GM21381 (cell line): ENCODE data around the gene SMAD9.

Source experiments
- ATAC-seq: cut with Tn5 transposase; IDR thresholded peaks from one replicate; pipeline ENCODE4 v1.9.1; 2021; ENCODE audit warnings: mild to moderate bottlenecking, moderate library complexity; ENCODE audit not compliant: unreplicated experiment

Gene SMAD9

DNA sequence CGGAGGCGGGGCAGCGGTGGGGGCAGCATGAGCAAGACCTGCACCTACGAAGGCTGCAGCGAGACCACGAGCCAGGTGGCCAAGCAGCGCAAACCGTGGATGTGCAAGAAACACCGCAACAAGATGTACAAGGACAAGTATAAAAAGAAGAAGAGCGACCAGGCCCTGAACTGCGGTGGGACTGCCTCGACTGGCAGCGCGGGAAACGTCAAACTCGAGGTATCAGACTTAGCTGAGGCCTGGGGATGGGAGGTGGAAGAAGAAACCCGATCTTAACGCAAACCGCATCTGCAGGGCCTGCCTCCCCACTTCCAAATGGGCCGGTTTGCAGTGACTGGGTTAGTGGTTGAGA is 100.3 kb downstream of the SMAD9 start:
- peak; percentile 18 for ATAC-seq

DNA sequence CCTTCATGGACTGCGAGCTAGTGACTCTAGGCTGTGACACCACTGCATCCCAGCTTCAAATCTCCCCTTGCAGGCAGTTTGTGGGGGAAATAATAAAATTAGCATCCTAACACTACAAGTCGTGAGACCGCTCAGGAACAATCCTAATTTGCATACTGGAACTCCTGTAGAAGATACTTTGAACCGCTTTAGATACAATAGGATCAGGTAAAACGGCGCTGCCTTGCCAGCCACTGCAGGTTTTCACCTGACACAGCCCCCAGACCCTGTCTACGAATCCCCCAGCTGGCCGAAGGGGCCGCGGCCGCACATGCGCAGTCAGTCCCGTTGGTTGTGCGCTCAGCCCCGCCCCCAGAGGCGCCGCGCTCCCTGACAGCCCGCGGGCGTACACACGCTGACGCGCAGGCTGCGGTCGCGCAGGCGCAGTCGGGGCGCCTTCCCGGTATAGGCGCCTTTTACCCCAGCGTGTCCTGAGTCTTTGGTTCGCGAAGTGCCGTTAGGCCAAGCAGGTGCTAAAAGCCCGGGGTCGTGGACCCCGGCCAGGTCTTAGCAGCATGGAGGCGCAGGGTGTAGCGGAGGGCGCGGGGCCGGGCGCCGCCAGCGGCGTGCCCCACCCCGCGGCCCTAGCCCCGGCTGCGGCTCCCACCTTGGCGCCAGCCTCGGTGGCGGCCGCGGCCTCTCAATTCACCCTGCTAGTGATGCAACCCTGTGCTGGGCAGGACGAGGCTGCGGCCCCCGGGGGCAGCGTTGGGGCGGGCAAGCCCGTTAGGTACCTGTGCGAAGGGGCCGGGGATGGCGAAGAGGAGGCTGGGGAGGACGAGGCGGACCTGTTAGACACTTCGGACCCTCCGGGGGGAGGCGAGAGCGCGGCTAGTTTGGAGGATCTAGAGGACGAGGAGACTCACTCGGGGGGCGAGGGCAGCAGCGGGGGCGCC is 101.0 kb downstream of the SMAD9 start, which contains the start of gene RFXAP:
TSS of gene RFXAP (plus strand) at position 419 of the 935 bp plus-strand sequence. CDS start at position 555, 136 bp downstream.
- peak; percentile 82 for ATAC-seq

DNA sequence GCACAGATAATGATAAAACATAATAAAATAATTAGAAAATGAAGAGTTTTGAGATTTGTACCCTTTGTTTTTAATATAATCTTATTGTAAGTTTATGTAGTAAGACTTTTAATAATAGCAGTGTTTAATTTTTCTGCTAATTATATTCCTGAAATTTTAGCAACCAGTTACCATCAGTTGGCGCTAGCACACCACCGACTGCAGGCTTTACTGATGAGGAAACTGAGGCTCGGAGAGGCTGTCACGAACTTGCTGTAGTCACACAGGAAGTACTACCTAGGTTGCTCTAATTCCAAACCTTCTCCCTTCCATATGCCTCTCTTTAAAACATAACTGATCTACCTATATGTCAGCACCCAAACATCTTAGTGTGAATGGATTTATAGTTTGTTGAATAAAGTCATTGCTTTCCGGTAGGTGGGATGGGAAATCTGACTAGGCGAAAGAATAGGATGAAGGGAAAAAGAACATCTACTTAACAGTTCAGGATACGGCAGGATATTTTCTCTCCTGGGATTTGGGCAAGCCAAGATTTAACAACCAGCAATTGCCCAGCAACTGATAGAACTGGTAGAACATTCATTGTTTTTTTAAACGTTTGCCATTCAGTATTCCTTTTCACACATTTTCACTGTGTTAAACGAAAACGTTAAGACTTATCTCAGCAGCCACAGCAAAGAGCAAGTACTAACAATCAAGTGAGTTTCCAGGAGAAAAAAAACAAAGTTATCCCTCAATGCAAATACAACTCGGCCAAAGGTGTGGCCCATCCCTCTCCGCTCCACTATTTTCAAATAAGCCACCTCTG is 101.8 kb downstream of the SMAD9 start:
- ATAC-seq = peak; percentile 1

DNA sequence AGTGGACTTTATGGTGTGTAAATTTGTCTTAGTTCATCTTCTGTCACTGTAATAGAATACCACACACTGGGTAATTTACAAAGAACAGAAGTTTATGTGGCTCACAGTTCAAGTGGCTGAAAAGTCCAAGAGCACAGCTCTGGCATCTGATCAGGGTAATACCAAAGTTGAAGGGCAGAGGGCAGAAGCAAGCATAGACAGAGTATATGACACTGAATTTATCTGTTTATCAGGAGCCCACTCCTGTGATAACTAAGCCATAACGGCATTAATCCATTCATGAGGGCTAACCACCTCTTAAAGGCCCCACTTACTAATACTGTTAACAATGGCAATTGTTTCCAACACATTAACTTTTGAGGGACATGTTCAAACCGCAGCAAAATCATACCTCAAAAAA is 105.0 kb downstream of the SMAD9 start:
- no peak for ATAC-seq

DNA sequence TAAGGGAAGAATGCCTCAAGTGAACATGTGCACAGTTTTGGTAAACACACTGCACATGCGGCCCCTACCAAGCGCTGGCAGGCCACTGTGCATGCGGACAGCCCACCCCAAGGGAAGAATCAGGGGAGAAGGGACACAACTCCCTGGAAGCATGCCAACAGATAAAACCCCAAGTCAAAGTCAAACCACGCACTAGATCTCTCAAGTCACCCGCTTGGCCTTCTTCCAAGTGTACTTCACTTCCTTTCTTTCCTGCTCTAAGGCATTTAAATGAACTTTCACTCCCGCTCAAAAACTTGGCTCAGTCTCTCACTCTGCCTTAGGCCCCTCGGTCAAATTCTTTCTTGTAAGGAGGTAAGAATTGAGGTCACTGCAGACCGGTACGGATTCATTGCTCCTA is 105.6 kb downstream of the SMAD9 start:
- no peak for ATAC-seq

DNA sequence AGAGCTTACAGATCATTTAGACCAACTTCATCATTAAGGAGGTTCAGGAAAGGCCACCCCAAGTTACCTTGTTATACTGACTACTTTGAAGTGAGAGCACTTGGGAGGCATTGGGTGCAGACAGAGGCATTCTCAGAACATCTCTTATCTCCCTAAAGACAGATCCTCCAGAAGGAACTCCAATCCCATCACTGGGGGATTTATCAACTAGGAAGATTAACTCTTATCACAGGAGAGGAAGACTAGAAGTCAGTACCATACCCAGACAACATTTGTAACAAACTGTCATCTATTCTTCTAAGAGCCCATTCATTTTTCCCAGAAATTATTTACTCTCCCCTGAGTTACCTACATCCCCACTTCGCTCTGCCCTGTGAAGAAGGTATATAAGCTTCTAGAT is 106.8 kb downstream of the SMAD9 start:
- no peak for ATAC-seq

DNA sequence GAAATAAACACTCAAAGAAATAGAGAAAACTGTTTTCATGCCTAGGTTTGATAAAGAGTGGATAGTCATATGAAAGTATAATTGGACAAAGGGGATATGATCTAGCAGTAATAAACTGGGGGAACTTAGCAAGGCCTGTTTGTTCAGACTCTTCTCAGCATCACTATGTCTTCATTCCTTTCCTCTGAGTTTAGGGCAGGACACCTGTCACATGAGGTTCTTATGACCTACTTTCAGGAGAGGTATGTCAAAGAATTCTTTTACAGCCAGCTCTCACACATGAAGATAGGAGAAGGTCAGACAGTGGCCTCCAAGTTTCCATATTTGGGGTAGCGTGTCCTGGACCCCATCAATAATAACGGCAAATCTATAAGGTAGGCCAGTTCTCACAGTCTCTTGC is 112.4 kb downstream of the SMAD9 start:
- no peak for ATAC-seq

DNA sequence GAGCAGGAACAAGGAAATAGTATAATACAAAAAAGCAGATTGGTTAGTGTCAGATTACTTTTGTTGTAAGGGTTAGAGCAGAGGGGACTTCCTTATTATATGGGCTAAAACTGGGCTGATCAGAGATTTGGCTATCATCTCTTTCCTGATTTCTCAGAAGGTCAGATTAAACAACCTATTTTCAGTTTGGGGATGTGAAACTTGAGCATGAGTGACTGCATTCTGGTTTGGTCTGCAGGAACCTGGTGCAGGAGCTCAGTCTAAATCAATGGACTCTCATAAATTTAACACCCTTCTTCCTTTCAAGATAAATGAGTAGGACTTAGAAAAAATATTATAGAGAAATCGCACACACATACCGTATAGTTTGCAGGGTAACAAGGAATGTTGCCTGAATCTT is 113.9 kb downstream of the SMAD9 start:
- ATAC-seq = no peak

DNA sequence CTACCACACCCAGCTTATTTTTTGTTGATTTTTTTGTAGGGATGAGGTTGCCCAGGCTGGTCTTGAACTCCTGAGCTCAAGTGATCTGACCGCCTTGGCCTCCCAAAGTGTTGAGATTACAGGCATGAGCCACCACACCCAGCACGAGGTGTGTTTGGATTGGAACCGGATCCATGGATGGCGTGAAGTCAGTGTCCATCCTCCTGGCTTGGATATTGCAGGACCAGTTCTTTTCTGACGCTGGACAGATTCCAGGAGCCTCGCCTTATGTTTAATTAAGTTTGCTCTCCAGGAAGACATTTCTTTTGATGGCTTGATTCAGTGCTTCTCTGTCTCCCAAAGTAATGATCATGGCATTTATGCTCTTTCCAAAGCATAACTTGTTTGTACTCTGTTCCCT is 115.5 kb downstream of the SMAD9 start:
- ATAC-seq = no peak

DNA sequence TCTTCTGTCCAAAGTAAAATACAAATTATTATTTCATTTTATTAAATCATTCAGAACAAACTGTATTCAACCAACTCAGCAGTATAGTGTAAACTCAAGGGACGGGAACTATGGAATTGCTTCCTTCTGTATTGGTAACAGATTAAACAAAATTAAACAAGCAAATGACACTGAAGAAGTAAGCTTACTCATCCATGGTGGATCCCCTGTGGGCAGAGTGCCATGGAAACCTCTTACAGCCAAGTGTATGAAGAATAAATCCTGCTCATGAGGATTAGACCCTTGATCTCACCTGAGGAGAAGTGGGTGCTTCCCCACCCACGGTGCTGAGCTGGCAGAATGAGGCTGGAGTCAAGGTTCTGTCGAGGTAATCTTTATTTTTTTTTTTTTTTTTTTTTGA is 119.0 kb downstream of the SMAD9 start:
- ATAC-seq = no peak

DNA sequence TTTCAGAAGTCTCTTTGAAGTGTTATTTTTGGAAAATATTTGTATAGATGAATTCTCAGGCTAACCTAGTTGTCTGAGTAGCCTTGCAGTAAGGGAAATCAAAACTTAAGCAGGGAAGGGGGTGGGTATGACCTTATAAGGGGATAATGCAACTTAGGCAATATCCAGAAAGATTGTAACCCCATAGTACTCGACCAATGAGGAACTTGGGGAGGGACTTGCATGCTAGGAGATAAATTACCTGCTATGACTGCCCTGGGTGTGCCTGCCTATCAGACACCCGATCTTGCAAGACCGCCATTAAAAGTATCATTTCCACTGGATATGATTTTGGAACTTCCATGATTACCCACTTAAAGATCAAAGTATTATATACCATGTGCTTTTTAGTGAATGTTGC is 124.0 kb downstream of the SMAD9 start:
- no peak for ATAC-seq

DNA sequence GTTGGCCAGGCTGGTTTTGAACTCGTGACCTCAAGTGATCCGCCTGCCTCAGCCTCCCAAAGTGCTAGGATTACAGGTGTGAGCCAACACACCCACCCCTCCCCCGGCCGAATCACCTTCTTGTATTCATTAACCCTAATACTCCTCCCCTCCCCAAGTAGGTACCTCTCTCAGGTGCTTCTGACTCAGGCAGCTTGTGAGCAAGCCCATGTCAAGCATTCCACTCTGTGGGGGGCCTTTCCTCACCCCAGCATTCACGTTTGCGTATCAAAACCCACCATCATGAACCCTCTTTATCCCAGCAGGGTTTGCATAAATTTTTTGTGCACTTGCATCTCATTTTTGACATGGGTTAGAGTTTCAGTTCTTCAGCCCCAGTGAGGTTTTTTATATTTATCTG is 124.6 kb downstream of the SMAD9 start:
- no peak for ATAC-seq
